GM12875 (cell line): ENCODE results near the gene TMEM9B.
"Not testable (repeated sequence)": the region's sequence is repeated elsewhere in the genome, so short reads cannot be mapped to it uniquely, and the experiment has no call there.

Source experiments
- H3K4me3 ChIP-seq: one replicate; pipeline ENCODE4 v1.5.1; 2011; ENCODE audit warnings: low read depth, low read length, control low read depth
- CTCF ChIP-seq: IDR thresholded peaks from 2 replicates; pipeline ENCODE4 v1.5.1; 2011; ENCODE audit warnings: low read depth, mild to moderate bottlenecking, control low read depth, inconsistent platforms, low read length, moderate library complexity, borderline replicate concordance; ENCODE audit not compliant: insufficient read depth

TMEM9B gene

GRCh38 chr11:8948886-8949285 lies 15.4 kb downstream of the TMEM9B start:
- TF ChIP-seq CTCF: no peak
- no peak overlapping the region for H3K4me3 ChIP-seq

GRCh38 chr11:8947230-8947943 lies 16.9 kb downstream of the TMEM9B start:
- H3K4me3 ChIP-seq: no peak overlapping the region
- TF ChIP-seq CTCF: no peak

GRCh38 chr11:8942518-8943066 lies 21.6 kb downstream of the TMEM9B start, which contains the start of gene ASCL3:
Gene ASCL3, minus strand, starts transcription at chr11:8943016. Its CDS starts 4,855 bp downstream, at chr11:8938161.
- TF ChIP-seq CTCF: no peak

GRCh38 chr11:8941341-8942103 lies 22.7 kb downstream of the TMEM9B start:
- no peak for TF ChIP-seq CTCF
- no peak overlapping the region for H3K4me3 ChIP-seq

More at GRCh38 chr11:8942518-8943066, 21.6 kb downstream of the TMEM9B start, which contains the start of gene ASCL3:
- no peak within 1 kb of the TSS for H3K4me3 ChIP-seq

GRCh38 chr11:8937659-8938058 lies 26.6 kb downstream of the TMEM9B start:
- no peak for TF ChIP-seq CTCF
- no peak overlapping the region for H3K4me3 ChIP-seq

GRCh38 chr11:8937159-8937558 lies 27.1 kb downstream of the TMEM9B start:
- no peak overlapping the region for H3K4me3 ChIP-seq
- no peak for TF ChIP-seq CTCF

GRCh38 chr11:8935789-8936188 lies 28.5 kb downstream of the TMEM9B start:
- not testable (repeated sequence) for H3K4me3 ChIP-seq
